Frontal cortex (tissue), 4 donors: ENCODE data around the gene TCL1A. TPM values are rescaled to one million over a fixed set of nuclear protein-coding genes. Genes with fewer than 3 reads are reported as not detected.
"Not testable (repeated sequence)": the region's sequence is repeated elsewhere in the genome, so short reads cannot be mapped to it uniquely, and the experiment has no call there.

Source experiments
- DNase-seq, 2 donors: peaks; one replicate each; pipeline ENCODE4 v3.0.0; 2012; ENCODE audit warnings: low spot score in 2 of 2
- FAIRE-seq: peaks from 2 replicates; lab custom pipeline; 2012; peaks lifted over from hg19 to GRCh38; lab: Jason Lieb, UNC
- total RNA-seq: library from RNA; depleted of rRNA; stranded (reverse); fragments of >200 nt; gene quantifications from one replicate; pipeline ENCODE4 v1.2.3, GENCODE V29; 2014
- donor health status: control.
- donor health status: control.
- donor health status: control.

Gene TCL1A
- total RNA-seq, result not detected

GRCh38 chr14:95713596-95714371 lies at the start of gene TCL1A:
Gene TCL1A (minus strand): TSS chr14:95714125. CDS start chr14:95714066, 59 bp downstream.
- DNase-seq (no peak), FAIRE-seq (no peak)

GRCh38 chr14:95763032-95763431 lies 49.1 kb upstream of the TCL1A start:
- FAIRE-seq, result not testable (repeated sequence)

DNA sequence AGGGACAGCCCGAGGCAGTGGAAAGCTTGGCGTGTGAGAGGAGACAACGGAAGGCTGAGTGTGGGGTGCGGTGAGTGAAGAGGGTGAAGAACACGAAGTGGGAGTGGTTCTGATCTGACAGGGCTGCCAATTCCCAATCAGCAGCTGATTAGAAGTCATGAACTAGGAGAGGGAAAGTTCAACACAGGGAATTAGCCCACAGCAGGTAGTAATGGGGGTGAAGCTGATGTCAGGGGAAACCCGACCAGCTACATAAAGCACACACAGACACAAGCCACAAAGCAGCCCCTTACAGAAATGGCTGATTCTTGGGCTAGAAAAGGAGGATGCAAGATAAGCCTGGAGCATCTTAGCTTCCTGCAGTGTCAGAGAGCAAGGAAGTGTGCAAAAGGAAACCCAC lies 47.5 kb upstream of the TCL1A start:
- DNase-seq, result no peak
- FAIRE-seq, result no peak

More at GRCh38 chr14:95763032-95763431, 49.1 kb upstream of the TCL1A start:
- not testable (repeated sequence) for DNase-seq

DNA sequence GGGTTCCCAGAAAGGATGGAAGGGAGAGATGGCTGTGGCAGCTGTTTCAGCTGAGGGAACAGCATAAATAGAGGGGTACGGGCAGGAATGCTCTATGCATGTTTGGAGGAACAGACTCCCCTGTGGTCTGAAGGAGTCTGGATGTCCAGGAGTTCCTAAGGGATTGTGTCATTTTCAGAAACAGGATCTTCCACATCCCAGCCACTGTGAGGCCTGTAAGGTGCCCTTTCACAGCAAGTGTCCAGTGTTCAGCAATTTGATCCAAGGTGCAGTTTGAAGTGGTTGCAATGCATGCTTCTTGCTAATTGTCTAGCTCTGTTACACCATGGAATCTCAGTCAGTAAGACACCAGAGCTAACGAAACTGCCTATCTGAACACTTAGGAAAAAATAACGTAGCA lies 46.7 kb upstream of the TCL1A start:
- no peak for DNase-seq
- FAIRE-seq, result no peak

DNA sequence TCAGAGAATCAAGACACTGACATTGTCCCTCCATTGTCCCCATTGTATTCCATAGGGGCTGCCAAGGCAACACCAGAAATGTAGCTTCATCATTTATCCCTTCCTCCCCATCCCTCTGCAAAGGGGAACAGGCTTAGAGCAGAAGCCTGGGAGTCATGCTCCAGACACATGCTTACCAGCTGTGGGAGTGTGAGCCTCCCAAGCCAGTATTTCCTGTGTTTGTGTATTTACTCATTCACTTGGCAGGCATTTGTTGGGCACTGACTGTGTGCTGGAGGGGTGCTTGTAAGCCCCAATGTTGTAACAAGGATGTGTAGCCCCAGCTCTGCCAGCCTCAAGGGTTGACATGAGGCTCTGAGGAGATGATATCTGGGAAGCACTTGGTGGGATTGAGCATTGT lies 46.0 kb upstream of the TCL1A start:
- FAIRE-seq (no peak), DNase-seq (no peak)

- DNase-seq (no peak), FAIRE-seq (no peak)
These were observed 44.4 kb upstream of the TCL1A start for GRCh38 chr14:95758331-95758730.

- FAIRE-seq, result no peak
- DNase-seq, result no peak
These were observed 42.8 kb upstream of the TCL1A start for GRCh38 chr14:95756751-95757150.

GRCh38 chr14:95756127-95756526 lies 42.2 kb upstream of the TCL1A start:
- DNase-seq (no peak), FAIRE-seq (no peak)

- DNase-seq (no peak), FAIRE-seq (no peak)
These were observed 27.9 kb upstream of the TCL1A start for GRCh38 chr14:95741781-95742180.

GRCh38 chr14:95741038-95741490 lies 27.1 kb upstream of the TCL1A start:
- DNase-seq (no peak), FAIRE-seq (no peak)

- no peak for FAIRE-seq
These were observed 25.4 kb upstream of the TCL1A start for GRCh38 chr14:95739356-95739755.

GRCh38 chr14:95733212-95733611 lies 19.3 kb upstream of the TCL1A start:
- DNase-seq, result no peak
- FAIRE-seq, result no peak

More at GRCh38 chr14:95739356-95739755, 25.4 kb upstream of the TCL1A start:
- DNase-seq, result no peak

DNA sequence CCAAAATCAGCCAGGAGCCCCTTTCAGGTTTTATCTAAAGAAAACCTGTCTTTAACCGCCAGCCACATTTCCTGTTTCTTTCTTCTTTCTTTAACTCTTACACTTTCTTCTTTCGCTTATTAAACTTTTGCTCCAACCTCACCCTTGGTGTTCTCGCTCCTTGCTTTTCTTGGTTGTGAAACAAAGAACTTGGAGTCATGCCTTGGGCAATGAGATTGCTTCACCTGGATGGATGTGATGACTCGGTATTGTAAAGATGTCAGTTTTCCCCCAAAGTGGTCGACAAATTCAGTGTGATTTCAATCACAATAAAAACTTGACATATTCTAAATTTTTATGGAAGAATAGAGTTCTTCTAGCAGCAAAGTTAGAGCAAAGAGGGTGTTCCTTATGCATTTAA lies 16.2 kb upstream of the TCL1A start:
- DNase-seq, result no peak
- no peak for FAIRE-seq

DNA sequence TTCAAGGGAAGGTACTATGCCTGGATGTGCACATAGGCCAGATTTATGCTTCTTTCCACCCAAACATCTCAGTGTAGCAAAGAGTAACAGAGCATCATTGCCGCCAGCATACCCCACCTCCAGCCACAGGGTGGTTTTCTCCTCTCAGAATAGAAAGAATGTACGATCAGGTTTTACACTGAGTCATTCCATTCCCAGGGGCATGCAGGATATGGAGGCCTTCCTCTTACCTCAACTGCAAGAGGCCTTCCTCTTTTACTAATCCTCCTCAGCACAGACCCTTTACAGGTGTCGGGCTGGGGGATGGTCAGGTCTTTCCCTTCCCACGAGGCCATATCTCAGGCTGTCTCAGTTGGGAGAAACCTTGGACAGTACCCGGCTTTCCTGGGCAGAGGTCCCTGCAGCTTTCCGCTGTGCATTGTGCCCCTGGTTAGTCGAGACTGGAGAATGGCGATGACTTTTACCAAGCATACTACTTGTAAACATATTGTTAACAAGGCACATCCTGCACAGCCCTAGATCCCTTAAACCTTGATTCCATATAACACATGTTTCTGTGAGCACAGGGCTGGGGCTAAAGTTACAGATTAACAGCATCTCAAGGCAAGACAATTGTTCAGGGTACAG lies 15.6 kb upstream of the TCL1A start:
- not testable (repeated sequence) for DNase-seq, FAIRE-seq

DNA sequence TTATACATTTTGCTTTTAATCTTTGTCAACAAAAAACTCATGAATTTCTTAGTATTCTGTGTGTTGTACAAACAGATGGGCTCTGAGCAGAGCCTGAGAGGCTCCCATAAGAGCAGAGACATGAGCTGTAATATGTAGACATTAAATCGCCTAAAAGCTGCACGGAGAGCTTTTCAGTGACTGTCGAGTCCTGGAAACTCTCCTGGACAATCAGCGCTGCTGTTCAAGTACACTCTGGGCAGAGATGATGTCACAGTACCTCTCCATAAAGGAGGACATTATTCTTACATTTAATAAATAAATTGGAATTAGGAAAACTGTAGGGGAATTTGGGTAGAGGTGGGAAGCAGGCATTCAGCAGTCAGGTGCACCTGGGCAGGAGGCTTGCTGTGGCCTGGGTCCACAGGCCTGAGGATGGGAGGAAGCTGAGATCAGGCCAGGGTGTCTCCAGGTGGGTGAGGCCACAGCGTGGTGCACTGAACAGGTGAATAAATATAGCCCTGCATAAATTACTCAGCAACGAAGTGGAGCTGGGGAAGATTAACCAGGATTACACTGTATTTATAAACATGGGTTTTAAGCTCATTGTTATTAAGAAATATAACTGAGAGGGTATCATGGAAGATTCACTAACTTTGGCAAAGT lies 13.3 kb upstream of the TCL1A start:
- DNase-seq, result no peak
- no peak for FAIRE-seq

DNA sequence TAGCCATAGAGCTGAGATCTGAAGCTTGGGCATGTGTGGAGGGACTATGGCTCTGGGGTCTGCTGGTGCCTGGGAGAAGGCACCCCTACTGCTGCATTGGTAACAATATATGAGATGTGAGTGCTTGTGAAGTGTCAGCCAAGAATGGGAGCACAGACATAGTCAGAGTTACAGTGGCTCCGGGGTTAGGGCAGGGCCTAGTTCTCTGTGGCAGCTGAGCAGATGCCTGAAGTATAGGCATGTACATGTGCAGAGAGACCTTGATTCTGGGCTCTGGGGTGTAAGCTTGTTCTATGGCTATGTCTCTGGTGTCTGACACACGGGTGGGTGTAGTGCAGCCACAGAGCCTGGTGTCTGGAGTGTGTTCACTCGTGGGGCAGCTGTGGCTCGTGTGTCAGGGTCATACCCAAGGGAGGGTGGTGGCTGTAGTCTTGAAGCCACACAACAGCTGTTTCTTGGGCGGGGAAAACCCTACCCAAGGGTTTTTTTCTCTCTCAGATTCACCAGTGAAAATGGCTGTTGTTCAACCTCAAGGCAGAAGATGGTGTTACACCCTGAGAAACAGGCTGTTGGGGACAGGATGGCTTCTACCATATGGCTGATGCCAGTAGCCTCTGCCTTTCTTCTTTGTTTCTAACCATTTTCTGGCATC lies 11.9 kb upstream of the TCL1A start:
- no peak for FAIRE-seq
- DNase-seq, result no peak

DNA sequence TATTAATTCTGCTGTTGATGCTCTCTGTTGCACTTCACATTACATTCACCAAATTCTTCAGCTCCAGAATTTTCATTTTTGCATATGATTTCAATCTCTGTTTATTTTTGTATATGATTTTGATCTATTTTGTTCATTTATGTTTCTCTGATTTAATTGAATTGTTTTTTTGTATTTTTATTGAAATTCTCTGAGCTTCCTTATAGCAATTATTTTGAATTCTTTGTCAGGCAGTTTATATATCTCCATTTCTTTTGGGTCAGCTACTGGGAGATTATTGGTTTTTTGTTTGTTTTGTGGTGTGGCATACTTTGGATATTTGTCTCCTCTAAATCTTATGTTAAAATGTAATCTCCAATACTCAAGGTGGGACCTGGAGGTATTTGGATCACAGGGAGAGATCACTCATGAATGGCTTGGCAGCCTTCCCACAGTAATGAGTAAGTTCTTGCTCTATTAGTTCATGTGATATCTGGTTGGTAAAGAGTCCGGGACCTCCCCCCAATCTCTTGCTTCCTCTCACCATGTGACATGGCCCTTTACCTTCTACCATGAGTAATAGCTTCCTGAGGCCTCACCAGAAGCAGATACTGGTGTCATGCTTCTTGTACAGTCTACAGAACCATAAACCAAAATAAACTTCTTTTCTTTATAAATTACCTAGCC lies 8.7 kb upstream of the TCL1A start:
- DNase-seq (no peak), FAIRE-seq (no peak)

DNA sequence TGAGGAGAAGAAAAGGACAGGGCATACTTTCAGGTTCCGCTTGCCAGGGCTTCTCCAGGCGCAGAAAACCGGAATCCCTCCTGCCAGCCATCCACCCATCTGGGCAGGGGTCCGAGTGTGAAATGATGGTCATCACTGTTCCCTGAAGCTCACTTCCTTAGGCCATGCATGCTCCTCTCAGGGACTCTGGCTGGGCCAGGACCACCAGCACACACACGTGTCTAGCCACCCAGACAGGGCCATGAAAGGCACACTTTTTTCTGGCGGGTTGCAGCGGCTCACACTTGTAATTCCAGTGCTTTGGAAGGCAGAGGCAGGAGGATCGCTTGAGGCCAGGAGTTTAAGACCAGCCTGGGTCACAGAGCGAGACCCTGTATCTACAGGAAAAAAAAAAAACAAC lies 1.5 kb downstream of the TCL1A start:
- no peak for DNase-seq
- FAIRE-seq, result no peak

DNA sequence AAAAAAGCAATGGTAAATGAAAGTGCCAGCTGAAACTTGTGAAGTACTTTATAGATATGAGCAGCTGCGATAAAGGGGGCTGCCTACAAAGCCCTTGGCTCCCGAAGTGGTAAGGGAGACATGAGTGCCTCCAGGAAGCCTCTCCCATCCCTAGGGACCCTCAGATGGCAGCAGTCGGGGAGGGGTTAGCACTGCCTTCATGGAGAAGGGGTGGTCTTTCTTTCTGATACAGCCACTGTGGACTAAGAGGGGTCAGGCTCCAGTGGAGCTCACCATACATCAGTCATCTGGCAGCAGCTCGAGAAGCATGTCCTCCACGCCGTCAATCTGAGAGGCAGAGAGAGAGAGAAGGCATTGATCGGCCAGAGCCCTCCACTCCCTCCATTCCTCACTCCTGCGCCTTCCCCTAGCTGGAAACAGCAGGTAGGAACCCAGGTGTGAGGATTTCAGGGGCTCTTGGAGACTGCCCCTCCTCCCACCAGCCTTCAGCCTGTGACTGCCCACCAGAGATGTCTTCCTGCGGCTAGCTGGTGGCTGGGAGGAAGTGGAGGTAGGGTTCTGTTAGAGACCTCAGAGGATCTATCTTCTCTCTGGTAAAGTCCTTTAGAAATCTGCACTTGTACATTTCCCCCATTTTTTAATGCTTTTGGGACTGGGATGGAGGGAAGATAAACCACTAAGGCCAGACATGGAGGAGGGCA lies 2.3 kb downstream of the TCL1A start:
- no peak for FAIRE-seq
- DNase-seq, result no peak
